ENCODE measurements around the gene ASB6. TPM values are rescaled to one million over a fixed set of nuclear protein-coding genes. Genes with fewer than 3 reads are reported as not detected.
A peak's percentile ranks its signal among the peaks of the same experiment; 100 is the strongest.

Gene ASB6
- total RNA-seq, 1 donor from 2014 or later: 9.0 TPM

DNA sequence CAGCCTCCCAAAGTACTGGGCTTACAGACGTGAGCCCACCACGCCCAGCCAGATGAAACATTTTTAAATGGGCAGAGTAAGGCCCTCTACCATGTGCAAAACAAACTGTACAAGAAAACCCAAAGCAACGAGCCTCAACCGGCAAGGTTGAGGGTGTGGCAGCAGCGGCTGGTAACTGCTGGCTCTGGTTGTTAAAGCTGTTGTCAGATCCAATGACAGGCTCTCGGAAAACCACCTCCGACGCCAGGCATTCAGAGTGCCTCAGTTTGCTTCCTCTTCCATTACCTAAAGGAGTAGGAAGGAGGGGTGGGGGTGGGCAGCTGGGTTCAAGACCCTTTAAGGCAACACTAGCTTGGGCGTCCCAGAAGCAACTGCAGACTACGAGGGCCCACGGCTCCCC, 2.4 kb upstream of the ASB6 start:
- no peak for DNase-seq
- Histone ChIP-seq H3K27ac (replicated peaks) (no peak overlapping the region), H3K27me3 (ENCODE audit: low read depth) (peaks cover 5% of the 10 kb centered on the region), H3K4me1 (peaks cover 31% of the 10 kb centered on the region), H3K4me3 (no peak overlapping the region), H3K9me3 (replicated peaks) (no peaks in the 10 kb centered on the region), H3K36me3 (peaks cover 3% of the 10 kb centered on the region)
- intact Hi-C loops (cut with micrococcal nuclease): loop anchor here (10.0 kb wide), 1 partner anchor 140 kb away; no protein-coding TSS in a partner anchor
- TF ChIP-seq, protein P1, sequence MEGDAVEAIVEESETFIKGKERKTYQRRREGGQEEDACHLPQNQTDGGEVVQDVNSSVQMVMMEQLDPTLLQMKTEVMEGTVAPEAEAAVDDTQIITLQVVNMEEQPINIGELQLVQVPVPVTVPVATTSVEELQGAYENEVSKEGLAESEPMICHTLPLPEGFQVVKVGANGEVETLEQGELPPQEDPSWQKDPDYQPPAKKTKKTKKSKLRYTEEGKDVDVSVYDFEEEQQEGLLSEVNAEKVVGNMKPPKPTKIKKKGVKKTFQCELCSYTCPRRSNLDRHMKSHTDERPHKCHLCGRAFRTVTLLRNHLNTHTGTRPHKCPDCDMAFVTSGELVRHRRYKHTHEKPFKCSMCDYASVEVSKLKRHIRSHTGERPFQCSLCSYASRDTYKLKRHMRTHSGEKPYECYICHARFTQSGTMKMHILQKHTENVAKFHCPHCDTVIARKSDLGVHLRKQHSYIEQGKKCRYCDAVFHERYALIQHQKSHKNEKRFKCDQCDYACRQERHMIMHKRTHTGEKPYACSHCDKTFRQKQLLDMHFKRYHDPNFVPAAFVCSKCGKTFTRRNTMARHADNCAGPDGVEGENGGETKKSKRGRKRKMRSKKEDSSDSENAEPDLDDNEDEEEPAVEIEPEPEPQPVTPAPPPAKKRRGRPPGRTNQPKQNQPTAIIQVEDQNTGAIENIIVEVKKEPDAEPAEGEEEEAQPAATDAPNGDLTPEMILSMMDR (IDR thresholded peaks at IDR 0.05; ENCODE audit: borderline replicate concordance): no peak

DNA sequence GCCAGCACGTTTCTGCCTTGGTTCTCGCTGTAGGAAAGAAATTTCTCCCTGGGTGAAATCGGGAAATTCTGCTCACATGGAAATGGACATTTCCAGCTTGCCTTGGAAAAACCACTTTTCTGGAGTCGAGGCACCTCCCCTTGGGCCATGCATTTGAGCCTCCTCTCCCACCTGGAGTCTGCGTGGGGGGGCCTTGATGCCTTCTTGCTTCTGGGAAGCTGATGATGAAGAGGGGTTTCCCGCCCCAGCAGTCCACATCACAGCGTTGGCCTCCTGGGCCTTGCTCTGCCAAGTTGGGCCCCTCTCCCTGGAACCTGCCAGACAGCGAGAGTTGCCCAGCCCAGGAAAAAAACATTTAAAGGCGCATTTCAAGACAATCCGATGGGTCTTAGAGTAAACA, 1.8 kb upstream of the ASB6 start:
- no peaks in the 10 kb centered on the region for H3K27me3 ChIP-seq (ENCODE audit: low read depth)
- no peak for DNase-seq
- TF ChIP-seq, protein P1 (IDR thresholded peaks at IDR 0.05; ENCODE audit: borderline replicate concordance): no peak
- H3K4me1 ChIP-seq: peaks cover 32% of the 10 kb centered on the region
- H3K36me3 ChIP-seq: peaks cover 10% of the 10 kb centered on the region
- H3K9me3 ChIP-seq (replicated peaks): no peaks in the 10 kb centered on the region
- intact Hi-C loops (cut with micrococcal nuclease): loop anchor here (10.0 kb wide), 1 partner anchor 141 kb away; no protein-coding TSS in a partner anchor
- H3K27ac ChIP-seq (replicated peaks): no peak overlapping the region
- no peak overlapping the region for H3K4me3 ChIP-seq

DNA sequence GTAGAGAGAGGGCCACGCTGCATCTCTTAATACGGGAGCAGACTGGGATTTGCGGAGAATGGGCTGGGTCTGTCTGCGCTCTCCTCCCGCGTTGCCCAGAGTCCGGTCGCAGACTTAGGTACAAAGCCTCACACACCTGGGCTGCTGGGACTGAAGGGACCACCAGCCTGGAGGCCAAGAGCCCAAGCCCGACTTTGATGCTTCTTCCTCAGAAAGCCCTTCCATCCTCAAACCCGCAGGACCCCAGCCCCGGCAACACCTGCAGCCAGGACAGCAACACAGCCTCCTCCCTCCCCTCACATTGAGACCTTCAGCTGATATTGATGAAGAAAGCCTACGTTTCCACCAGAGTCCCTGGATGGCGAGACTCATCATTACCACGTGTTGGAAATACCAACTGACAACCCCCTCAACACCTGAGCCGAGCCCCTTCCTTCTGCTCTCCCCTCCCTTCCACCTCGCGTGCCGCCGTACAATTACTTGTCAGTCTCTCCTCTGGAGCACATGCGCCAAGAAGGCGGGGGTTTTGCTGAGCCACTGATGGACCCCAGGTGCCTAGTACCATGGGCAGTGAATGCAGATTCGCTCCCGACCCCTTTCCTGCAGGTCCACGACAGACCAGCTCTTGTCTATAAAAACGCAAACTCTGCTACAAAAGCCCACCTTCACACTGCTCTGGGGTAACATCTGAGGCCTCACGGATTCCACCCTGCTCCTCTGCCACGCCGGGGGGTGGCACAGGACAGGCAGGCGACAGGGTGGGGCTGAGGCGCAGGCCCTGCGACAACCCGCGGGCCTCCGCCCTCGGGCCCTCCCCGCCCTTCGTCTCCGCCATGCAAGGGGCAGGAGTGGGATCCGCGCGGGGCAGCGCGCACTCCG, 841 bp downstream of the ASB6 start:
- intact Hi-C loops (cut with micrococcal nuclease): loop anchor here (10.0 kb wide), 1 partner anchor 144 kb away; no protein-coding TSS in a partner anchor
- no peak for DNase-seq
- peaks cover 36% of the 10 kb centered on the region for H3K36me3 ChIP-seq
- H3K27ac ChIP-seq (replicated peaks): peak overlapping the region; percentile 90
- no peaks in the 10 kb centered on the region for H3K9me3 ChIP-seq (replicated peaks)
- H3K27me3 ChIP-seq (ENCODE audit: low read depth): no peaks in the 10 kb centered on the region
- TF ChIP-seq, protein P1 (IDR thresholded peaks at IDR 0.05; ENCODE audit: borderline replicate concordance): no peak
- peaks cover 32% of the 10 kb centered on the region for H3K4me1 ChIP-seq
- peak overlapping the region; percentile 99 for H3K4me3 ChIP-seq

DNA sequence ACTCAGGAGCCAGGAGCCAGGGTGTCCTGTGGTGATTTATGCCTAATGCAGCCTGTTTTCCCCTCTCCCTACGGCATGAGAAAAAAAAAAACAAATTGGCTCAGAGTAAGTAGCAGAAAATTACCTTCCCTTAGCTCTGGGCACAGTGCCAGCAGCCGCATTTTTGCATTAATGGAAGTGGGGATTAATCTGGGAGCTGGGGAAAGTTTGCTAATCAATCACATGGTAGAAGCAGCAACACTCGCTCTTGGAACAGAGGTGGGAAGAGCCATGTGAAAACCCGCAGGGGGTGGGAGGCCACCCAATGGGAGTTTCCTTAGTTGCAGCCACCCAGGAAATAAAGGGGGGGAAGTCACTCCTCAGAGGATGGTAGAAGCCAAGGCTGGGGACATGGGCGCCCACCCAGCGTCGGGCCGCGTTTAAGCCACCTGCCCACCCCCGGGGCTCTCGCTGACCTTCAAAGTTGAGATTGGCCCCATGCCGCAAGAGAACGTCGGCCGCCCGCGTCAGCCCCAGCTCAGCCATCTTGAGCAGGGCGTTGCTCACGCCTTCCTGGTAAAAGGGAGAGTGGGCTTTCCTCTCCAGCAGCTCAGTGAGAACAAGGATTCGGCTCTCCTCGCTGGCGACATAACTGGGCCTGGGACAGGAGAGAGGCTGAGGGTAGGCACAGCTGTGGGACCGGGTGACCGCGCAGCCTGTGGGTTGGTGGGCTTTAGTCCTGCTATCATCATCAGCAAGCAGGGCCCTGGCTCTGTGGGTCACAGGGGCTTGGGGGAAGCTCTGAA, 1.7 kb downstream of the ASB6 start:
- no peak for DNase-seq
- H3K36me3 ChIP-seq: peaks cover 44% of the 10 kb centered on the region
- H3K27me3 ChIP-seq (ENCODE audit: low read depth): no peaks in the 10 kb centered on the region
- peak overlapping the region; percentile 99 for H3K4me3 ChIP-seq
- no peak overlapping the region for H3K27ac ChIP-seq (replicated peaks)
- H3K4me1 ChIP-seq: peaks cover 32% of the 10 kb centered on the region
- H3K9me3 ChIP-seq (replicated peaks): no peaks in the 10 kb centered on the region
- TF ChIP-seq, protein P1 (IDR thresholded peaks at IDR 0.05; ENCODE audit: borderline replicate concordance): no peak
- intact Hi-C loops (cut with micrococcal nuclease): loop anchor here (10.0 kb wide), 1 partner anchor 145 kb away; no protein-coding TSS in a partner anchor

DNA sequence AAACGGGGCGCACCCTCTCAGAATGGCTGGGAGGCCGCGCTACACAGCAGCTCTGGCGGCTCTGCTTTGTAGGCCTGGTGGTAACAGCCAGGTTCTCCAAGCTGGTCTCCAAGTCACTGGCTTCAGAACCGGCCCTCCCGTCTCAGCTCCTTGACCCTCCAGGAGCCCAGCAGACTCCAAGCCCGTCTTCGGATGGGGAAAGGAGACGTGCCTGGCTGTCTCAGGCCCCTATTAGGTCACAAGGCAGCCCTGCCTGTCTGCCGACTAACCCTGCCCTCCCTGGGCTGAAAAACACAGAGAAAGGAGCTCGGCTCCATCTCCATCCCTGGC, 2.2 kb downstream of the ASB6 start:
- Histone ChIP-seq H3K9me3 (replicated peaks) (no peaks in the 10 kb centered on the region), H3K4me1 (peaks cover 32% of the 10 kb centered on the region), H3K4me3 (no peak overlapping the region), H3K27me3 (ENCODE audit: low read depth) (no peaks in the 10 kb centered on the region), H3K27ac (replicated peaks) (no peak overlapping the region), H3K36me3 (peaks cover 50% of the 10 kb centered on the region)
- intact Hi-C loops (cut with micrococcal nuclease): loop anchor here (10.0 kb wide), 1 partner anchor 145 kb away; no protein-coding TSS in a partner anchor
- TF ChIP-seq, protein P1 (IDR thresholded peaks at IDR 0.05; ENCODE audit: borderline replicate concordance): no peak
- DNase-seq: no peak

Measured in left ventricle myocardium inferior (tissue), 1 donor.